ENCODE results near the gene IGSF9B.

IGSF9B gene

GRCh38 chr11:133872160-133872559, 84.6 kb downstream of the IGSF9B start:
- H3K4me3 ChIP-seq (replicated peaks; ENCODE audit: low read depth, low read length), result no peak overlapping the region
- DNase-seq (ENCODE audit: low read depth), result no peak
- no peak for TF ChIP-seq CTCF (IDR thresholded peaks at IDR 0.05; ENCODE audit: low read length, missing control alignments)

GRCh38 chr11:133867456-133867855, 89.3 kb downstream of the IGSF9B start:
- no peak for DNase-seq (ENCODE audit: low read depth)
- H3K4me3 ChIP-seq (replicated peaks; ENCODE audit: low read depth, low read length), result no peak overlapping the region
- no peak for TF ChIP-seq CTCF (IDR thresholded peaks at IDR 0.05; ENCODE audit: low read length, missing control alignments)

- no peak overlapping the region for H3K4me3 ChIP-seq (replicated peaks; ENCODE audit: low read depth, low read length)
- no peak for DNase-seq (ENCODE audit: low read depth)
- TF ChIP-seq CTCF (IDR thresholded peaks at IDR 0.05; ENCODE audit: low read length, missing control alignments), result no peak
These were observed 91.3 kb downstream of the IGSF9B start for GRCh38 chr11:133865466-133865865.

- no peak for DNase-seq (ENCODE audit: low read depth)
- H3K4me3 ChIP-seq (replicated peaks; ENCODE audit: low read depth, low read length), result no peak overlapping the region
- no peak for TF ChIP-seq CTCF (IDR thresholded peaks at IDR 0.05; ENCODE audit: low read length, missing control alignments)
These were observed 92.0 kb downstream of the IGSF9B start for GRCh38 chr11:133864756-133865155.

- no peak for TF ChIP-seq CTCF (IDR thresholded peaks at IDR 0.05; ENCODE audit: low read length, missing control alignments)
- no peak for DNase-seq (ENCODE audit: low read depth)
- no peak overlapping the region for H3K4me3 ChIP-seq (replicated peaks; ENCODE audit: low read depth, low read length)
These were observed 96.6 kb downstream of the IGSF9B start for GRCh38 chr11:133860151-133860550.
